ENCODE data around the gene GSTA1. TPM values are rescaled to one million over a fixed set of nuclear protein-coding genes. Genes with fewer than 3 reads are reported as not detected.
"Not testable (repeated sequence)": the region's sequence is repeated elsewhere in the genome, so short reads cannot be mapped to it uniquely, and the experiment has no call there.

GSTA1 gene
- polyA plus RNA-seq, 1 experiment, result not detected

DNA sequence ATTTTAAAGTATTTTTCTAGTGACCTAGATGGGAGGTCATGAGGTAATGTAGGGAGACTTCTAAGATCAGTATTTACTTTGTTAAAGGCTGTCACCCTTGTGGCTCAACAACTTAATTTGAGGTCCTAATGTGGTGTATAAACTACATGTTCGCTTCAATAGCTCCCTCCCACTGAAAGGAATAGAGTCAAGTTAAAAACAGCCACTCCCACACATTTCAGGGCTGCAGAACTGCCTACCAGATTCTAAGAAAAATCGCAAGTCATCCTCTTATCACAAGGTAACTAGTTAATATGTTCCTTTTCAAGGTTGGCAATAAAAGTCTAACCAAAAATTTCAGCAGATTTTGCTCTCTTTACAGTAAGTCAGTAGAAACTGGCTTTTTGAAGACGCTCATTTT is 15.1 kb downstream of the GSTA1 start:
- DNase-seq (ENCODE audit: low read depth), result no peak
- H3K36me3 ChIP-seq (ENCODE audit: control insufficient read depth, insufficient read depth, low read length), result no peaks in the 10 kb centered on the region
- ChIA-PET CTCF (no interaction called here), POLR2A (no interaction called here)
- TF ChIP-seq, protein P1, sequence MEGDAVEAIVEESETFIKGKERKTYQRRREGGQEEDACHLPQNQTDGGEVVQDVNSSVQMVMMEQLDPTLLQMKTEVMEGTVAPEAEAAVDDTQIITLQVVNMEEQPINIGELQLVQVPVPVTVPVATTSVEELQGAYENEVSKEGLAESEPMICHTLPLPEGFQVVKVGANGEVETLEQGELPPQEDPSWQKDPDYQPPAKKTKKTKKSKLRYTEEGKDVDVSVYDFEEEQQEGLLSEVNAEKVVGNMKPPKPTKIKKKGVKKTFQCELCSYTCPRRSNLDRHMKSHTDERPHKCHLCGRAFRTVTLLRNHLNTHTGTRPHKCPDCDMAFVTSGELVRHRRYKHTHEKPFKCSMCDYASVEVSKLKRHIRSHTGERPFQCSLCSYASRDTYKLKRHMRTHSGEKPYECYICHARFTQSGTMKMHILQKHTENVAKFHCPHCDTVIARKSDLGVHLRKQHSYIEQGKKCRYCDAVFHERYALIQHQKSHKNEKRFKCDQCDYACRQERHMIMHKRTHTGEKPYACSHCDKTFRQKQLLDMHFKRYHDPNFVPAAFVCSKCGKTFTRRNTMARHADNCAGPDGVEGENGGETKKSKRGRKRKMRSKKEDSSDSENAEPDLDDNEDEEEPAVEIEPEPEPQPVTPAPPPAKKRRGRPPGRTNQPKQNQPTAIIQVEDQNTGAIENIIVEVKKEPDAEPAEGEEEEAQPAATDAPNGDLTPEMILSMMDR (IDR thresholded peaks at IDR 0.05; ENCODE audit: insufficient read depth, low read depth, low read length), result no peak
- H3K27me3 ChIP-seq (ENCODE audit: control insufficient read depth, insufficient read depth, low read length), result no peaks in the 10 kb centered on the region
- no peak overlapping the region for H3K4me3 ChIP-seq (ENCODE audit: low read depth, low read length)

GRCh38 chr6:52787917-52788316 is 15.7 kb downstream of the GSTA1 start:
- no peaks in the 10 kb centered on the region for H3K36me3 ChIP-seq (ENCODE audit: control insufficient read depth, insufficient read depth, low read length)
- H3K4me3 ChIP-seq (ENCODE audit: low read depth, low read length), result no peak overlapping the region
- ChIA-PET POLR2A (no interaction called here), CTCF (no interaction called here)
- no peak for DNase-seq (ENCODE audit: low read depth)
- H3K27me3 ChIP-seq (ENCODE audit: control insufficient read depth, insufficient read depth, low read length), result no peaks in the 10 kb centered on the region
- TF ChIP-seq, protein P1 (IDR thresholded peaks at IDR 0.05; ENCODE audit: insufficient read depth, low read depth, low read length), result no peak

DNA sequence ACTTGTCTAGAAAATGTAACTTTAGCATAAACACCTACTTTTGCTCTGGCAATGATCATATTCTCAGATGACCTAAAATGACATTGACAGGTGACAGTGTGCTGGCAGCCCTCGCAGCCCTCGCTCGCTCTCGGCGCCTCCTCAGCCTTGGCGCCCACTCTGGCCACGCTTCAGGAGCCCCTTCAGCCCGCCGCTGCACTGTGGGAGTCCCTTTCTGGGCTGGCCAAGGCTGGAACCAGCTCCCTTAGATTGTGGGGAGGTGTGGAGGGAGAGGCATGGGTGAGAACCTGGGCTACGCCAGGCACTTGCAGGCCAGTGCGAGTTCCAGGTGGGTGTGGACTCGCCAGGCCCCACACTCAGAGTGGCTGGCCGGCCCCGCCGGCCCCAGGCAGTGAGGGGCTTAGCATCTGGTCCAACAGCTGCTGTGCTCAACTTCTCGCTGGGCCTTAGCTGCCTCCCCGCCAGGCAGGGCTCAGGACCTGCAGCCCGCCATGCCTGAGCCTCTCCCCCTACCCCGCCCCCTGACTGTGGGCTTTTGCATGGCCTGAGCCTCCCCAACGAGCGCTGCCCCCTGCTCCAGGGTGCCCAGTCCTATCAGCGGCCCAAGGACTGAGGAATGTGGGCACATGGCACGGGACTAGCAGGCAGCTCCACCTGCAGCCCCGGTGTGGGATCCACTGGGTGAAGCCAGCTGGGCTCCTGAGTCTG is 17.2 kb downstream of the GSTA1 start:
- POLR2A ChIA-PET, result no interaction called here
- CTCF ChIA-PET, result no interaction called here
- Histone ChIP-seq H3K36me3 (ENCODE audit: control insufficient read depth, insufficient read depth, low read length) (no peaks in the 10 kb centered on the region), H3K4me3 (ENCODE audit: low read depth, low read length) (no peak overlapping the region), H3K27me3 (ENCODE audit: control insufficient read depth, insufficient read depth, low read length) (no peaks in the 10 kb centered on the region)
- TF ChIP-seq, protein P1 (IDR thresholded peaks at IDR 0.05; ENCODE audit: insufficient read depth, low read depth, low read length), result no peak
- no peak for DNase-seq (ENCODE audit: low read depth)

DNA sequence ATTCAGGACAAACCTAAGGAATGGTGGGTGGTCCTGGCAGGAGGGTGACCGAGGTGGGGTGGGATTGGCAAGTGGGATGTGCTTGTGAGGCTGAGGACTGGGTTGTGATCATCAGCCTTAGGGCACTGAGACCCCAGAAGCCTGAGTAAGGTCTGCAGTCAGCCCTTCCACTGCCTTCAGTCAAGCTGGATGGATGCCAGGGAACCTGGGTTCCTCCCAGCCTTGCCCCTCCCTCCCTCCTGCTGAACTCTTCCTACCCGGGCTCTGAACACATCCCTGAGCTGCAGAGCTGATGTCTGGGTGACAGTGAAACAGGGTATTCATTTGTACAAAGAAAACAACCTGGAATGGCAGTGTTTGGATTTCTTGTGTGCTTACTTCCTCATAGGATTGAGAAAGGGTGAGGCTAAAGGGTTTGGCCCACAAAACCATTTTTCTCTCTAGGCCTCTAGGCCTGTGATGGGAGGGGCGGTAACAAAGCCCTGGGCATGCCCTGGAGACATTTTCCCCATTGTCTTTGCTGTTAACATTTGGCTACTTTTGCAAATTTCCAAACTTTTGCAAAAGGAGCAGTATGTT is 20.8 kb downstream of the GSTA1 start:
- H3K4me3 ChIP-seq (ENCODE audit: low read depth, low read length); POLR2A ChIA-PET; H3K36me3 ChIP-seq (ENCODE audit: control insufficient read depth, insufficient read depth, low read length); H3K27me3 ChIP-seq (ENCODE audit: control insufficient read depth, insufficient read depth, low read length); DNase-seq (ENCODE audit: low read depth); CTCF ChIA-PET: not testable (repeated sequence)

GRCh38 chr6:52782209-52782608 is 21.4 kb downstream of the GSTA1 start:
- DNase-seq (ENCODE audit: low read depth); H3K4me3 ChIP-seq (ENCODE audit: low read depth, low read length); H3K27me3 ChIP-seq (ENCODE audit: control insufficient read depth, insufficient read depth, low read length); H3K36me3 ChIP-seq (ENCODE audit: control insufficient read depth, insufficient read depth, low read length); CTCF ChIA-PET; POLR2A ChIA-PET: not testable (repeated sequence)

DNA sequence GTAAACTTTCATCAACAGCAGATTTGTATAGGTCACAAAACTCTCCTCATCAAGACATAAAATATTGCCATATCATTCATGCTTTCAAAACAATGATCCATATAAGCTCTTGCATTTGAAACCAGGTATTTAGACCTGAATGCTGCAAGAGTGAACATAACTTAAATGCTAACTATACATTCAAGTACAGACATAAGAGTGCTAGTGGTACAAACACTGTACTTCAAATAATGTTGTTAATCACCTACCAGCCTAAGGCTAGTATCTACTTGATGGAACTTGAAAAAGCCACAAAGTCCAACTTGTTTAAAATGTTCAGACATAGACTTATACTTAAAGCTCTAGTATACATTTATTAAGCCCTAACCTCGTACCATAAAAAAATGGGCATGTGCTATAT is 24.4 kb downstream of the GSTA1 start:
- H3K27me3 ChIP-seq (ENCODE audit: control insufficient read depth, insufficient read depth, low read length), result no peaks in the 10 kb centered on the region
- no peaks in the 10 kb centered on the region for H3K36me3 ChIP-seq (ENCODE audit: control insufficient read depth, insufficient read depth, low read length)
- TF ChIP-seq, protein P1 (IDR thresholded peaks at IDR 0.05; ENCODE audit: insufficient read depth, low read depth, low read length), result no peak
- DNase-seq (ENCODE audit: low read depth), result no peak
- no peak overlapping the region for H3K4me3 ChIP-seq (ENCODE audit: low read depth, low read length)
- POLR2A ChIA-PET, result no interaction called here
- CTCF ChIA-PET, result no interaction called here

- CTCF ChIA-PET, result not testable (repeated sequence)
Measured at GRCh38 chr6:52776711-52777351, 26.8 kb downstream of the GSTA1 start.

GRCh38 chr6:52769399-52769798 is 34.2 kb downstream of the GSTA1 start:
- H3K27me3 ChIP-seq (ENCODE audit: control insufficient read depth, insufficient read depth, low read length); H3K4me3 ChIP-seq (ENCODE audit: low read depth, low read length); H3K36me3 ChIP-seq (ENCODE audit: control insufficient read depth, insufficient read depth, low read length); DNase-seq (ENCODE audit: low read depth); POLR2A ChIA-PET: not testable (repeated sequence)
- CTCF ChIA-PET, result interaction anchor here (0.7 to 1.0 kb wide), 2 partner anchors 37 to 166 kb away, joined by 3 read pairs; no protein-coding TSS in a partner anchor

More at GRCh38 chr6:52776711-52777351, 26.8 kb downstream of the GSTA1 start:
- DNase-seq (ENCODE audit: low read depth); H3K4me3 ChIP-seq (ENCODE audit: low read depth, low read length); H3K36me3 ChIP-seq (ENCODE audit: control insufficient read depth, insufficient read depth, low read length); POLR2A ChIA-PET; H3K27me3 ChIP-seq (ENCODE audit: control insufficient read depth, insufficient read depth, low read length): not testable (repeated sequence)

GRCh38 chr6:52767658-52768057 is 36.0 kb downstream of the GSTA1 start:
- CTCF ChIA-PET; H3K27me3 ChIP-seq (ENCODE audit: control insufficient read depth, insufficient read depth, low read length); POLR2A ChIA-PET; DNase-seq (ENCODE audit: low read depth); H3K36me3 ChIP-seq (ENCODE audit: control insufficient read depth, insufficient read depth, low read length); H3K4me3 ChIP-seq (ENCODE audit: low read depth, low read length): not testable (repeated sequence)

Data from BJ (cell line).